ENCODE measurements around the gene PRPF4. TPM values are rescaled to one million over a fixed set of nuclear protein-coding genes. Genes with fewer than 3 reads are reported as not detected.

PRPF4 gene
- total and polyA plus RNA-seq, 2 donors (not counting 3 experiments of a cell fraction or from before 2014, with no cell fraction given): 12.9 to 25.8 TPM

DNA sequence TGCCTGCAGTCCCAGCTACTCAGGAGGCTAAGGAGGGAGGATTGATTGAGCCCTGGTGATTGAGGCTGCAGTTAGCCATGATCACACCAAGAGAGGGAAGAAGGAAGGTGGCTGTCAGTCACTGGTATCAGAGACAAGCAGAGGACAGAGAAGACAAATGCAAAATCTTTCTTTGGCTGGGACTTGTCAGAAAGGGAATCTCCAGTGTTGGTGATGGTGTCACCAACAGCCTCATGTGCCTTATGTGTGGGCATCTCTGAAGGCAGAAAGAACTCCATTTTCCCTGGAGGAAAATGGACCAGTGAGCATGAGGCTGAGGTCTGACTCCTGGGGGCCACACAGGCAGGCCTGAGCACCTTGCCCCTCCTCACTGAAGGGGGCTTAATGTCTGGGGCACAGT is 39.8 kb downstream of the PRPF4 start:
- no peak overlapping the region for H3K9ac ChIP-seq (replicated peaks; ENCODE audit: extremely low read depth, insufficient read depth, low read length)
- H3K4me2 ChIP-seq (ENCODE audit: insufficient read depth, low read length): no peak overlapping the region
- H3K4me3 ChIP-seq (replicated peaks in 1 of 3; ENCODE audit: insufficient read depth in 1 of 3, low read depth in 1 of 3, low read length in 3 of 3): no peak overlapping the region
- intact Hi-C loops (cut with micrococcal nuclease) (no loop called here), dilution Hi-C loops (cut with MboI; ENCODE audit: extremely low pct_ligation_motif_present, low sequenced_read_pairs) (no loop called here)
- no peak for TF ChIP-seq JUN (IDR thresholded peaks at IDR 0.05; ENCODE audit: borderline replicate concordance, insufficient read depth, insufficient read length, low read depth)
- no peak for TF ChIP-seq POLR2A (IDR thresholded peaks at IDR 0.05; ENCODE audit: low read depth, low read length)
- TF ChIP-seq EZH2 (IDR thresholded peaks at IDR 0.05; ENCODE audit: borderline replicate concordance, low read depth, low read length, severe bottlenecking): no peak
- TF ChIP-seq FOS (IDR thresholded peaks at IDR 0.05; ENCODE audit: borderline replicate concordance, insufficient read depth, low read length): no peak
- no peak for TF ChIP-seq MYC (IDR thresholded peaks at IDR 0.05; ENCODE audit: low read depth, low read length)
- TF ChIP-seq GATA2 (IDR thresholded peaks at IDR 0.05; ENCODE audit: insufficient read depth, insufficient read length, low read depth, low read length): no peak
- TF ChIP-seq POLR2AphosphoS5 (IDR thresholded peaks at IDR 0.05; ENCODE audit: insufficient read depth, low read depth, low read length): no peak
- TF ChIP-seq, protein P1, sequence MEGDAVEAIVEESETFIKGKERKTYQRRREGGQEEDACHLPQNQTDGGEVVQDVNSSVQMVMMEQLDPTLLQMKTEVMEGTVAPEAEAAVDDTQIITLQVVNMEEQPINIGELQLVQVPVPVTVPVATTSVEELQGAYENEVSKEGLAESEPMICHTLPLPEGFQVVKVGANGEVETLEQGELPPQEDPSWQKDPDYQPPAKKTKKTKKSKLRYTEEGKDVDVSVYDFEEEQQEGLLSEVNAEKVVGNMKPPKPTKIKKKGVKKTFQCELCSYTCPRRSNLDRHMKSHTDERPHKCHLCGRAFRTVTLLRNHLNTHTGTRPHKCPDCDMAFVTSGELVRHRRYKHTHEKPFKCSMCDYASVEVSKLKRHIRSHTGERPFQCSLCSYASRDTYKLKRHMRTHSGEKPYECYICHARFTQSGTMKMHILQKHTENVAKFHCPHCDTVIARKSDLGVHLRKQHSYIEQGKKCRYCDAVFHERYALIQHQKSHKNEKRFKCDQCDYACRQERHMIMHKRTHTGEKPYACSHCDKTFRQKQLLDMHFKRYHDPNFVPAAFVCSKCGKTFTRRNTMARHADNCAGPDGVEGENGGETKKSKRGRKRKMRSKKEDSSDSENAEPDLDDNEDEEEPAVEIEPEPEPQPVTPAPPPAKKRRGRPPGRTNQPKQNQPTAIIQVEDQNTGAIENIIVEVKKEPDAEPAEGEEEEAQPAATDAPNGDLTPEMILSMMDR (IDR thresholded peaks at IDR 0.05; ENCODE audit: extremely low read depth in 1 of 2, insufficient read depth in 1 of 2, low read depth in 1 of 2, low read length in 2 of 2): no peak
- TF ChIP-seq, protein P2, sequence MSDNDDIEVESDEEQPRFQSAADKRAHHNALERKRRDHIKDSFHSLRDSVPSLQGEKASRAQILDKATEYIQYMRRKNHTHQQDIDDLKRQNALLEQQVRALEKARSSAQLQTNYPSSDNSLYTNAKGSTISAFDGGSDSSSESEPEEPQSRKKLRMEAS (IDR thresholded peaks at IDR 0.05; ENCODE audit: insufficient read depth, insufficient read length): no peak
- ChIA-PET POLR2A (no interaction called here), CTCF (interaction anchor here (0.6 to 0.7 kb wide), 2 partner anchors 279 to 403 kb away, joined by 3 to 4 read pairs; no protein-coding TSS in a partner anchor)
- no peaks in the 10 kb centered on the region for H4K20me1 ChIP-seq (replicated peaks; ENCODE audit: control insufficient read depth, extremely low read depth, insufficient read depth, low read length)
- FAIRE-seq (no peak), DNase-seq (ENCODE audit: low read depth, low spot score) (no peak)
- no peaks in the 10 kb centered on the region for H3K4me1 ChIP-seq (ENCODE audit: control insufficient read depth, extremely low read depth, insufficient read depth, low read length)
- H3K79me2 ChIP-seq (ENCODE audit: control insufficient read depth, insufficient read depth, low read length): no peaks in the 10 kb centered on the region
- no peak overlapping the region for H2AFZ ChIP-seq (ENCODE audit: low read depth, low read length)
- BruUV-seq (replicated peaks): no TSS peak
- no peaks in the 10 kb centered on the region for H3K9me1 ChIP-seq (replicated peaks; ENCODE audit: control insufficient read depth, extremely low read depth, insufficient read depth, low read length)
- H3K36me3 ChIP-seq (ENCODE audit: control insufficient read depth in 2 of 2, extremely low read depth in 1 of 2, insufficient read depth in 2 of 2, low read length in 2 of 2): no peaks in the 10 kb centered on the region
- H3K27me3 ChIP-seq (ENCODE audit: control insufficient read depth in 2 of 2, insufficient read depth in 2 of 2, low read length in 2 of 2): peaks cover 2% of the 10 kb centered on the region in 2 experiments
- H3K9me3 ChIP-seq (replicated peaks; ENCODE audit: control insufficient read depth, insufficient read depth, low read length): no peaks in the 10 kb centered on the region
- H3K27ac ChIP-seq (ENCODE audit: insufficient read depth, low read depth, low read length): no peak overlapping the region

Data from endothelial cell of umbilical vein (primary cell).